KBM-7 (cell line): ENCODE measurements around the gene VSIG10.

ENCODE experiments used
- DNase-seq: peaks from one replicate; pipeline ENCODE4 v3.0.0-alpha.2; 2015
- in situ Hi-C: fragments of 300-500 bp; cut with MboI; formaldehyde crosslinking; loops from 2 replicates; pipeline ENCODE4 v1.14.3; 2020; ENCODE audit warnings: low sequenced_read_pairs, low pct_unique_long_range_greater_than_20kb, mixed read lengths

VSIG10 gene

GRCh38 chr12:118061873-118062843 is 41.7 kb downstream of the VSIG10 start:
- in situ Hi-C loops = no loop called here
- DNase-seq = peak; percentile 62

GRCh38 chr12:118061011-118061872 is 42.6 kb downstream of the VSIG10 start, which contains the start of gene WSB2:
Gene WSB2 (minus strand): TSS chr12:118061179. CDS start chr12:118061048, 131 bp downstream.
- DNase-seq = no peak
- in situ Hi-C loops = no loop called here

- in situ Hi-C loops = no loop called here
- DNase-seq = no peak
Observed at GRCh38 chr12:118060301-118061010, 43.4 kb downstream of the VSIG10 start.

GRCh38 chr12:118059341-118060191 is 44.2 kb downstream of the VSIG10 start:
- DNase-seq = no peak
- in situ Hi-C loops = no loop called here

GRCh38 chr12:118058881-118059280 is 44.9 kb downstream of the VSIG10 start:
- in situ Hi-C loops = no loop called here
- no peak for DNase-seq

- DNase-seq = no peak
- in situ Hi-C loops = no loop called here
Observed at GRCh38 chr12:118058227-118058626, 45.6 kb downstream of the VSIG10 start.

GRCh38 chr12:118055865-118056773 is 47.7 kb downstream of the VSIG10 start:
- in situ Hi-C loops = no loop called here
- DNase-seq = no peak

- in situ Hi-C loops = no loop called here
Observed at GRCh38 chr12:118055144-118055557, 48.7 kb downstream of the VSIG10 start.

GRCh38 chr12:118053071-118053985 is 50.5 kb downstream of the VSIG10 start:
- in situ Hi-C loops = no loop called here
- no peak for DNase-seq

More at GRCh38 chr12:118055144-118055557, 48.7 kb downstream of the VSIG10 start:
- DNase-seq = peak; percentile 83

- in situ Hi-C loops = no loop called here
- no peak for DNase-seq
Observed at GRCh38 chr12:118052324-118053070, 51.3 kb downstream of the VSIG10 start.

GRCh38 chr12:118050972-118051910 is 52.6 kb downstream of the VSIG10 start:
- in situ Hi-C loops = no loop called here
- DNase-seq = no peak

GRCh38 chr12:118046430-118046829 is 57.4 kb downstream of the VSIG10 start:
- no peak for DNase-seq
- in situ Hi-C loops = no loop called here

- in situ Hi-C loops = no loop called here
- DNase-seq = no peak
Observed at GRCh38 chr12:118044577-118044976, 59.2 kb downstream of the VSIG10 start.

- in situ Hi-C loops = no loop called here
- no peak for DNase-seq
Observed at GRCh38 chr12:118044075-118044474, 59.7 kb downstream of the VSIG10 start.

- no peak for DNase-seq
- in situ Hi-C loops = no loop called here
Observed at GRCh38 chr12:118042091-118042490, 61.7 kb downstream of the VSIG10 start.
